H9 (cell line): Measurements from ENCODE around the gene FN1. TPM values are rescaled to one million over a fixed set of nuclear protein-coding genes. Genes with fewer than 3 reads are reported as not detected.
"Not testable (repeated sequence)": the region's sequence is repeated elsewhere in the genome, so short reads cannot be mapped to it uniquely, and the experiment has no call there.

Experiments used
- DNase-seq: peaks from one replicate; pipeline ENCODE4 v3.0.0-alpha.2; 2017
- H2AFZ ChIP-seq: one replicate; pipeline ENCODE4 v1.6.1; 2013; ENCODE audit warnings: mild to moderate bottlenecking, low read length, control low read depth, moderate library complexity
- H2AK5ac ChIP-seq: 2 replicates; pipeline ENCODE4 v1.6.1; 2013; ENCODE audit warnings: low read length, control low read depth, mixed read lengths; ENCODE audit not compliant: insufficient read length
- H2BK120ac ChIP-seq: one replicate; pipeline ENCODE4 v1.6.1; 2013; ENCODE audit warnings: low read depth, mild to moderate bottlenecking, low read length, control low read depth, inconsistent platforms; ENCODE audit not compliant: poor library complexity, severe bottlenecking
- H2BK12ac ChIP-seq: 2 replicates; pipeline ENCODE4 v1.6.1; 2013; ENCODE audit warnings: low read length, control low read depth, mixed read lengths, low read depth; ENCODE audit not compliant: insufficient read length
- H2BK15ac ChIP-seq: 2 replicates; pipeline ENCODE4 v1.6.1; 2013; ENCODE audit warnings: low read depth, low read length, control low read depth
- H2BK20ac ChIP-seq: one replicate; pipeline ENCODE4 v1.6.1; 2013; ENCODE audit warnings: low read depth, mild to moderate bottlenecking, low read length, control low read depth, inconsistent platforms; ENCODE audit not compliant: poor library complexity, severe bottlenecking
- H2BK5ac ChIP-seq: 2 replicates; pipeline ENCODE4 v1.6.1; 2013; ENCODE audit warnings: low read length, control low read depth, mixed read lengths; ENCODE audit not compliant: insufficient read length
- H3K14ac ChIP-seq: 2 replicates; pipeline ENCODE4 v1.6.1; 2013; ENCODE audit warnings: low read length, control low read depth; ENCODE audit not compliant: insufficient read depth
- H3K18ac ChIP-seq: 2 replicates; pipeline ENCODE4 v1.6.1; 2013; ENCODE audit warnings: low read depth, mild to moderate bottlenecking, mixed read lengths, low read length, control low read depth; ENCODE audit not compliant: insufficient read length
- H3K23ac ChIP-seq: 2 replicates; pipeline ENCODE4 v1.6.1; 2013; ENCODE audit warnings: low read length, control low read depth, mixed read lengths, low read depth; ENCODE audit not compliant: insufficient read length
- H3K23me2 ChIP-seq: 2 replicates; pipeline ENCODE4 v1.6.1; 2013; ENCODE audit warnings: low read depth, mild to moderate bottlenecking, mixed read lengths, low read length, control low read depth; ENCODE audit not compliant: insufficient read length, poor library complexity, severe bottlenecking
- H3K27ac ChIP-seq: 2 replicates; pipeline ENCODE4 v1.5.1; 2013; ENCODE audit warnings: low read length, control low read depth, mixed read lengths, low read depth; ENCODE audit not compliant: insufficient read length
- H3K27me3 ChIP-seq: 2 replicates; pipeline ENCODE4 v1.6.1; 2013; ENCODE audit warnings: low read length, control low read depth, inconsistent platforms; ENCODE audit not compliant: insufficient read depth
- H3K4ac ChIP-seq: 2 replicates; pipeline ENCODE4 v1.6.1; 2013; ENCODE audit warnings: low read depth, mild to moderate bottlenecking, control low read depth, inconsistent platforms, low read length, moderate library complexity
- H3K4me1 ChIP-seq: 2 replicates; pipeline ENCODE4 v1.6.1; 2013; ENCODE audit warnings: low read length, control low read depth, inconsistent platforms; ENCODE audit not compliant: insufficient read depth
- H3K4me2 ChIP-seq: 2 replicates; pipeline ENCODE4 v1.6.1; 2013; ENCODE audit warnings: low read length, control low read depth, mixed read lengths; ENCODE audit not compliant: insufficient read length, insufficient read depth
- H3K56ac ChIP-seq: 2 replicates; pipeline ENCODE4 v1.6.1; 2013; ENCODE audit warnings: low read depth, mild to moderate bottlenecking, mixed read lengths, low read length, control low read depth; ENCODE audit not compliant: insufficient read length
- H3K79me1 ChIP-seq: 2 replicates; pipeline ENCODE4 v1.6.1; 2013; ENCODE audit warnings: low read depth, mild to moderate bottlenecking, moderate library complexity, low read length, control low read depth, inconsistent platforms; ENCODE audit not compliant: insufficient read depth, poor library complexity, severe bottlenecking
- H3K79me2 ChIP-seq: 2 replicates; pipeline ENCODE4 v1.6.1; 2013; ENCODE audit warnings: low read length, control low read depth, inconsistent platforms; ENCODE audit not compliant: insufficient read depth
- H3K9ac ChIP-seq: 2 replicates; pipeline ENCODE4 v1.6.1; 2013; ENCODE audit warnings: low read length, control low read depth, mixed read lengths; ENCODE audit not compliant: insufficient read length; ENCODE audit errors: extremely low read depth
- H3K9me3 ChIP-seq: one replicate; pipeline ENCODE4 v1.6.1; 2013; ENCODE audit warnings: low read depth, low read length, inconsistent platforms; ENCODE audit not compliant: control insufficient read depth
- H3T11ph ChIP-seq: one replicate; pipeline ENCODE4 v1.6.1; 2013; ENCODE audit warnings: mild to moderate bottlenecking, low read length, control low read depth, inconsistent platforms
- H4K20me1 ChIP-seq: one replicate; pipeline ENCODE4 v1.6.1; 2013; ENCODE audit not compliant: control insufficient read depth, insufficient read length, insufficient read depth
- H4K5ac ChIP-seq: 2 replicates; pipeline ENCODE4 v1.6.1; 2013; ENCODE audit warnings: low read depth, mild to moderate bottlenecking, mixed read lengths, low read length, control low read depth; ENCODE audit not compliant: insufficient read length
- H4K8ac ChIP-seq: replicated peaks from 2 replicates; pipeline ENCODE4 v1.6.1; 2013; ENCODE audit warnings: low read length, control low read depth, mixed read lengths, low read depth; ENCODE audit not compliant: insufficient read length
- H4K91ac ChIP-seq: 2 replicates; pipeline ENCODE4 v1.6.1; 2013; ENCODE audit warnings: low read depth, mild to moderate bottlenecking, moderate library complexity, mixed read lengths, low read length, control low read depth; ENCODE audit not compliant: insufficient read length
- H3K27ac Mint-ChIP-seq, 3 experiments: 2 replicates in 2 of 3; 3 replicates in 1 of 3; pipeline ENCODE4 v1.8.0; 2020 to 2021; ENCODE audit warnings: mixed read lengths in 3 of 3, mild to moderate bottlenecking in 1 of 3, moderate library complexity in 1 of 3
- H3K27me3 Mint-ChIP-seq: 2 replicates; pipeline ENCODE4 v1.8.0; 2021; ENCODE audit warnings: low read depth, mild to moderate bottlenecking, moderate library complexity, mixed read lengths
- H3K36me3 Mint-ChIP-seq, 3 experiments: 2 replicates in 2 of 3; 3 replicates in 1 of 3; pipeline ENCODE4 v1.8.0; 2020 to 2021; ENCODE audit warnings: low read depth in 3 of 3, mixed read lengths in 3 of 3; ENCODE audit not compliant: insufficient read depth in 1 of 3
- H3K4me1 Mint-ChIP-seq, 2 experiments: 2 replicates each; pipeline ENCODE4 v1.8.0; 2020; ENCODE audit warnings: mixed read lengths in 2 of 2
- H3K4me3 Mint-ChIP-seq, 2 experiments: 2 replicates in 1 of 2; 3 replicates in 1 of 2; pipeline ENCODE4 v1.8.0; 2020 to 2021; ENCODE audit warnings: mild to moderate bottlenecking in 2 of 2, mixed read lengths in 2 of 2, moderate library complexity in 1 of 2
- H3K9me3 Mint-ChIP-seq, 2 experiments: 2 replicates in 1 of 2; 3 replicates in 1 of 2; pipeline ENCODE4 v1.8.0; 2020; ENCODE audit warnings: mild to moderate bottlenecking in 2 of 2, mixed read lengths in 2 of 2, moderate library complexity in 1 of 2
- WGBS: extraction: QIAGEN DNeasy Blood & Tissue Kit; methylation state at CpG from one replicate; pipeline ENCODE4 v1.1.7; 2013; ENCODE audit warnings: missing lambda C conversion rate, low lambda C conversion rate, mixed read lengths; ENCODE audit not compliant: insufficient read length; ENCODE audit errors: extremely low coverage; 5-methylcytosine and 5-hydroxymethylcytosine counted together
- total RNA-seq: library from RNA; stranded (reverse); gene quantifications from 2 replicates; pipeline ENCODE4 v1.2.1, GENCODE V29; 2021
- TF ChIP-seq, protein P1 (sequence below): fragments of 200-600 bp; sonication (generic); conservative IDR thresholded peaks from 3 replicates; pipeline ENCODE4 v1.8.0; 2021; ENCODE audit warnings: antibody characterized with exemption, mild to moderate bottlenecking

Gene FN1
- total RNA-seq, 1 experiment from 2014 or later: 56.0 TPM

DNA sequence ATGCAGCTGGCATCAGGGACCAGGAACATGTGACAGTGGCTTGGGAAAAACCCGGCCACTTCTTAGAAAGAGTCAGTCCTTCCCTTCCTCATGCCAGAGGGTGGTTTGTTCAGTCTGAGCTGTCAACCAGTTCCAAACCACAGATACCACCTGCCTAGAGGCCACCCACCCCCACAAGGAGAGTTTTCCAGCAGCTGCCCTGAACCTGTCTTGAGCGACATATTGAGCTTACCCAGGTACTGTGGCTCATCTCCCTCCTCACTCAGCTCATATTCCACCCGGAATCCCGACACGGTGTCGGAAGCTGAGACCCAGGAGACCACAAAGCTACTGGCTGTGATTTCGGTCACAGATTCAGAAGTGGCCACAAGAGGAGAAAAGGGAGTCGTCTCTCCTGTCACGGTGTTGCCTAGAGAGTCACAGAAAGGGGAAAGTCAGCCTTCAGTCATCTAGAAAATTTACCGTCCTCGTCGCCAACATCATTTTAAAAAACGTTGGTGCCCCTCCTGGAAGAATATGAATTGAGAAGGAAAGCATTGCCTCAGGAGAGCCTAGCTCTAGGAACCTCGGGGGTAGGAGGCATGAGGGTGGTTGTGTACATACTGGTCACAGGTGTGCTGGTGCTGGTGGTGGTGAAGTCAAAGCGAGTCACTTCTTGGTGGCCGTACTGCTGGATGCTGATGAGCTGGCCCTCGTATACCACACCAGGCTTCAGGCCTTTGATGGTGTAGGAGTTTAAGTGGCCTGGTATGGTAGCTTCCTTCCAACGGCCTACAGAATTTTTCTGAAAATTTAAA lies 26.3 kb downstream of the FN1 start:
- H3K9me3 ChIP-seq: no peaks in the 10 kb centered on the region
- no peak overlapping the region for H2BK120ac ChIP-seq
- H2BK15ac ChIP-seq: no peak overlapping the region
- no peaks in the 10 kb centered on the region for H4K20me1 ChIP-seq
- H2BK12ac ChIP-seq: no peak overlapping the region
- no peak for DNase-seq
- H3K4me1 Mint-ChIP-seq: peaks cover 0 to 2% of the 10 kb centered on the region in 2 experiments; a peak in 2 of 4 replicates
- H3K9ac ChIP-seq: no peak overlapping the region
- H3K56ac ChIP-seq: no peak overlapping the region
- no peak overlapping the region for H3K18ac ChIP-seq
- H3K27me3 ChIP-seq: no peaks in the 10 kb centered on the region
- H2BK20ac ChIP-seq: no peak overlapping the region
- no peak overlapping the region for H3K23ac ChIP-seq
- no peak overlapping the region for H3K4me3 Mint-ChIP-seq
- peaks cover 4 to 30% (median 6%) of the 10 kb centered on the region in 3 experiments; a peak in 5 of 7 replicates for H3K36me3 Mint-ChIP-seq
- H3K27ac Mint-ChIP-seq: 0 out of 7 replicates have a peak overlapping the region, but pooled peaks of 1 of the 3 experiments have one; percentile 34
- no peak overlapping the region for H3K4me2 ChIP-seq
- no peak overlapping the region for H2BK5ac ChIP-seq
- H3K23me2 ChIP-seq: no peaks in the 10 kb centered on the region
- H4K91ac ChIP-seq: no peak overlapping the region
- WGBS: no CpG with 5 or more reads among the region's 18 CpGs
- H3K79me2 ChIP-seq: no peaks in the 10 kb centered on the region
- no peak overlapping the region for H4K8ac ChIP-seq
- TF ChIP-seq, protein P1, sequence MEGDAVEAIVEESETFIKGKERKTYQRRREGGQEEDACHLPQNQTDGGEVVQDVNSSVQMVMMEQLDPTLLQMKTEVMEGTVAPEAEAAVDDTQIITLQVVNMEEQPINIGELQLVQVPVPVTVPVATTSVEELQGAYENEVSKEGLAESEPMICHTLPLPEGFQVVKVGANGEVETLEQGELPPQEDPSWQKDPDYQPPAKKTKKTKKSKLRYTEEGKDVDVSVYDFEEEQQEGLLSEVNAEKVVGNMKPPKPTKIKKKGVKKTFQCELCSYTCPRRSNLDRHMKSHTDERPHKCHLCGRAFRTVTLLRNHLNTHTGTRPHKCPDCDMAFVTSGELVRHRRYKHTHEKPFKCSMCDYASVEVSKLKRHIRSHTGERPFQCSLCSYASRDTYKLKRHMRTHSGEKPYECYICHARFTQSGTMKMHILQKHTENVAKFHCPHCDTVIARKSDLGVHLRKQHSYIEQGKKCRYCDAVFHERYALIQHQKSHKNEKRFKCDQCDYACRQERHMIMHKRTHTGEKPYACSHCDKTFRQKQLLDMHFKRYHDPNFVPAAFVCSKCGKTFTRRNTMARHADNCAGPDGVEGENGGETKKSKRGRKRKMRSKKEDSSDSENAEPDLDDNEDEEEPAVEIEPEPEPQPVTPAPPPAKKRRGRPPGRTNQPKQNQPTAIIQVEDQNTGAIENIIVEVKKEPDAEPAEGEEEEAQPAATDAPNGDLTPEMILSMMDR: no peak
- H3K4ac ChIP-seq: no peak overlapping the region
- no peaks in the 10 kb centered on the region for H3K4me1 ChIP-seq
- H3K14ac ChIP-seq: no peak overlapping the region
- H3K79me1 ChIP-seq: no peaks in the 10 kb centered on the region
- H3K9me3 Mint-ChIP-seq: no peaks in the 10 kb centered on the region
- no peak overlapping the region for H3K27ac ChIP-seq
- H3K27me3 Mint-ChIP-seq: no peaks in the 10 kb centered on the region
- no peak overlapping the region for H2AK5ac ChIP-seq
- H2AFZ ChIP-seq: no peak overlapping the region
- H4K5ac ChIP-seq: no peak overlapping the region
- no peak overlapping the region for H3T11ph ChIP-seq

DNA sequence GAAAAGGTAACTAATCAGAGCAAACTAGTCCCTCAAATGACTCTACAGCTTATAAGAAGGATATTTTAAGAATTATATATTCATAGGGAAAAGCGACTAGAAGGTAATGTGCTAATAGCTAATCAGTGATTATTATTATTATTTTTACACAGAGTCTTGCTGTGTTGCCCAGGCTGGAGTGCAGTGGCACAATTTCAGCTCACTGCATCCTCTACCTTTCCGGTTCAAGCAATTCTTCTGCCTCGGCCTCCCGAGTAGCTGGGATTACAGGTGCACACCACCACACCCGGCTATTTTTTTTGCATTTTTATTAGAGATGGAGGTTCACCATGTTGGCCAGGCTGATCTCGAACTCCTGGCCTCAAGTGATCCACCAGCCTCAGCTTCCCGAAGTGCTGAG lies 27.4 kb downstream of the FN1 start:
- H3K79me2 ChIP-seq, H2BK20ac ChIP-seq, H2AK5ac ChIP-seq, H2BK12ac ChIP-seq, H3K23me2 ChIP-seq, H3K27me3 ChIP-seq, H3K4ac ChIP-seq, H4K91ac ChIP-seq, H4K5ac ChIP-seq, H3T11ph ChIP-seq, H3K27ac Mint-ChIP-seq, H2BK5ac ChIP-seq, H3K23ac ChIP-seq, H3K9me3 ChIP-seq, H3K4me1 Mint-ChIP-seq, DNase-seq, H3K14ac ChIP-seq, H2BK120ac ChIP-seq, H3K27me3 Mint-ChIP-seq, H3K4me1 ChIP-seq, H3K9me3 Mint-ChIP-seq, H4K8ac ChIP-seq, H3K56ac ChIP-seq, H2AFZ ChIP-seq, H3K4me3 Mint-ChIP-seq, H2BK15ac ChIP-seq, H3K9ac ChIP-seq, H3K4me2 ChIP-seq, H3K18ac ChIP-seq, H3K79me1 ChIP-seq, H4K20me1 ChIP-seq, H3K27ac ChIP-seq: not testable (repeated sequence)
- WGBS: no CpG with 5 or more reads among the region's 7 CpGs
- H3K36me3 Mint-ChIP-seq: peaks cover 2 to 31% (median 3%) of the 10 kb centered on the region in 3 experiments; a peak in 5 of 7 replicates
